Neural progenitor cell (in vitro differentiated cells): ENCODE measurements around the gene TLE6.

Experiments
- EZH2 ChIP-seq: fragments of 200-600 bp; sonication (generic); IDR thresholded peaks from 2 replicates; pipeline ENCODE4 v1.6.1; 2017; ENCODE audit warnings: antibody characterized with exemption, mild to moderate bottlenecking, moderate library complexity
- TF ChIP-seq, protein P1 (sequence below): fragments of 200-600 bp; sonication (generic); IDR thresholded peaks from 2 replicates; pipeline ENCODE4 v1.5.1; 2017; ENCODE audit warnings: antibody characterized with exemption, mild to moderate bottlenecking

DNA sequence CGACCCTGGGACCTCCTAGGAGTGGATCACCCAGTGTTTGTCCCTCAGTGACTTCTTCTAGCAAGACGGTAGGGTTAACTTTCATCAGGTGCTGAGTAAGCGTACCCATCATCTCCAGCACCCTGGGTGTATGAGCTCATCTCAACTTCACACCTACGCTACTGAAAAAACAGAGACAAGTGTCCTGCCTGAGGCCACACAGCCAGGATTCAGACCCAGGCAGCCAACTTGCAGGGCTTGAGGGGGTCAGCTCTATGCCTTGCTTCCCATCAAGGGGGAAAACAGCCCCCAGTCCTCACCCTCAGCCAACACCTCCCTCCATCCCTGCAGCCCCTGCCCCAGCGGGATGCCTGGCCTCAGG, 47.1 kb downstream of the TLE6 start:
- TF ChIP-seq, protein P1, sequence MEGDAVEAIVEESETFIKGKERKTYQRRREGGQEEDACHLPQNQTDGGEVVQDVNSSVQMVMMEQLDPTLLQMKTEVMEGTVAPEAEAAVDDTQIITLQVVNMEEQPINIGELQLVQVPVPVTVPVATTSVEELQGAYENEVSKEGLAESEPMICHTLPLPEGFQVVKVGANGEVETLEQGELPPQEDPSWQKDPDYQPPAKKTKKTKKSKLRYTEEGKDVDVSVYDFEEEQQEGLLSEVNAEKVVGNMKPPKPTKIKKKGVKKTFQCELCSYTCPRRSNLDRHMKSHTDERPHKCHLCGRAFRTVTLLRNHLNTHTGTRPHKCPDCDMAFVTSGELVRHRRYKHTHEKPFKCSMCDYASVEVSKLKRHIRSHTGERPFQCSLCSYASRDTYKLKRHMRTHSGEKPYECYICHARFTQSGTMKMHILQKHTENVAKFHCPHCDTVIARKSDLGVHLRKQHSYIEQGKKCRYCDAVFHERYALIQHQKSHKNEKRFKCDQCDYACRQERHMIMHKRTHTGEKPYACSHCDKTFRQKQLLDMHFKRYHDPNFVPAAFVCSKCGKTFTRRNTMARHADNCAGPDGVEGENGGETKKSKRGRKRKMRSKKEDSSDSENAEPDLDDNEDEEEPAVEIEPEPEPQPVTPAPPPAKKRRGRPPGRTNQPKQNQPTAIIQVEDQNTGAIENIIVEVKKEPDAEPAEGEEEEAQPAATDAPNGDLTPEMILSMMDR, result no peak
- no peak for TF ChIP-seq EZH2
